ENCODE results near the gene LGSN.

GRCh38 chr6:63261820-63262219 is 58.0 kb downstream of the LGSN start:
- TF ChIP-seq CTCF (IDR thresholded peaks at IDR 0.05; ENCODE audit: borderline replicate concordance, extremely low read depth, low read length, poor library complexity, severe bottlenecking): no peak
- TF ChIP-seq EZH2 (IDR thresholded peaks at IDR 0.05; ENCODE audit: borderline replicate concordance, low read depth, low read length, severe bottlenecking): no peak
